Peyer's patch (tissue), 4 donors: ENCODE data around the gene LRP6.

ENCODE experiments used
- POLR2A ChIP-seq, 2 donors: fragments of 450-650 bp; IDR thresholded peaks; one replicate each; pipeline ENCODE4 v1.5.1; 2017; ENCODE audit warnings: antibody characterized with exemption in 2 of 2, mild to moderate bottlenecking in 2 of 2, moderate library complexity in 2 of 2
- TF ChIP-seq, protein P1 (sequence below), 6 experiments: fragments of 450-650 bp in 4 of 6; fragments of 200-600 bp in 2 of 6; sonication (generic) in 1 of 6; IDR thresholded peaks; one replicate each; pipeline ENCODE4 v1.5.1; 2017 to 2019; ENCODE audit warnings: antibody characterized with exemption in 6 of 6, mild to moderate bottlenecking in 3 of 6, moderate library complexity in 1 of 6

DNA sequence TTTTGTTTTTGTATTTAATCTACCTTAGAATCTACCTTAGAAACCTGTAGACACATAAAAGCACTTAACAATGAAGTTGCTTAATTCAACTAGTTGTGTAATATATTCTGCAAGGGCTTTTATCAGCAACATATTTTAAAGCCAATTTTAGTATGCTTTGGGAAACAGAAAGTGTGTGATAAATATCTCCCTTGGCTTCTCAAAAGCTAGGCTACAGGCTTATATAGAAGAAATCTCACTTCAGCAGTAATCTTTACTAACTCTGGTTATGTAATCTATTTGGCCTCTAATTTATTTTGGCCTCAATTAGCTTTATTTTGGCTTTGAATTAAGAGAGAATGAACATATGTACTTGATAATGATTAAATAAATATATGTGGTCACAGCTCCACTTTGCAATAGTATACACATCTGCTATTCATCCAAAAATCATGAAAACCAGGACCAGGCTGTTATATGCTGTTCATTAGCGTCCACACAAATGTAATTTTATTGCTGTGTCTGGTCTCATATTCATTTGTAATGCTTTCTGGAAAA lies 37.2 kb downstream of the LRP6 start:
- TF ChIP-seq, protein P1, sequence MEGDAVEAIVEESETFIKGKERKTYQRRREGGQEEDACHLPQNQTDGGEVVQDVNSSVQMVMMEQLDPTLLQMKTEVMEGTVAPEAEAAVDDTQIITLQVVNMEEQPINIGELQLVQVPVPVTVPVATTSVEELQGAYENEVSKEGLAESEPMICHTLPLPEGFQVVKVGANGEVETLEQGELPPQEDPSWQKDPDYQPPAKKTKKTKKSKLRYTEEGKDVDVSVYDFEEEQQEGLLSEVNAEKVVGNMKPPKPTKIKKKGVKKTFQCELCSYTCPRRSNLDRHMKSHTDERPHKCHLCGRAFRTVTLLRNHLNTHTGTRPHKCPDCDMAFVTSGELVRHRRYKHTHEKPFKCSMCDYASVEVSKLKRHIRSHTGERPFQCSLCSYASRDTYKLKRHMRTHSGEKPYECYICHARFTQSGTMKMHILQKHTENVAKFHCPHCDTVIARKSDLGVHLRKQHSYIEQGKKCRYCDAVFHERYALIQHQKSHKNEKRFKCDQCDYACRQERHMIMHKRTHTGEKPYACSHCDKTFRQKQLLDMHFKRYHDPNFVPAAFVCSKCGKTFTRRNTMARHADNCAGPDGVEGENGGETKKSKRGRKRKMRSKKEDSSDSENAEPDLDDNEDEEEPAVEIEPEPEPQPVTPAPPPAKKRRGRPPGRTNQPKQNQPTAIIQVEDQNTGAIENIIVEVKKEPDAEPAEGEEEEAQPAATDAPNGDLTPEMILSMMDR (IDR thresholded peaks at IDR 0.05) = no peak
- no peak for TF ChIP-seq POLR2A (IDR thresholded peaks at IDR 0.05)
